ENCODE data around the gene TRIP13. TPM values are rescaled to one million over a fixed set of nuclear protein-coding genes. Genes with fewer than 3 reads are reported as not detected.

The TRIP13 gene
- total and polyA plus RNA-seq, 2 of the 4 experiments (the other 2 are of a cell fraction): 17.1 to 35.5 TPM

GRCh38 chr5:964821-965220, 72.1 kb downstream of the TRIP13 start:
- Histone ChIP-seq H4K5ac (ENCODE audit: low read depth, low read length) (no peak overlapping the region; the same call in 1 of the 2 replicates), H4K91ac (ENCODE audit: insufficient read depth, low read depth, low read length) (no peak overlapping the region), H3K56ac (ENCODE audit: extremely low read depth, insufficient read depth, low read length) (no peak overlapping the region), H2AK5ac (ENCODE audit: low read depth, low read length) (no peak overlapping the region), H2BK15ac (ENCODE audit: low read depth, low read length) (no peak overlapping the region), H3K18ac (ENCODE audit: low read depth, low read length) (no peak overlapping the region; the same call in 1 of the 2 replicates), H3K9me3 (ENCODE audit: control insufficient read depth, insufficient read depth, low read length) (peaks cover 3% of the 10 kb centered on the region; the same call in 1 of the 2 replicates), H3K27ac (ENCODE audit: insufficient read depth, low read length) (no peak overlapping the region; the same call in 1 of the 2 replicates), H3K9ac (ENCODE audit: low read depth, low read length) (no peak overlapping the region), H2AFZ (replicated peaks; ENCODE audit: low read length, poor library complexity) (no peak overlapping the region), H3K79me1 (ENCODE audit: low read depth in 1 of 2, low read length in 2 of 2) (no peaks in the 10 kb centered on the region), H2BK120ac (ENCODE audit: low read depth, low read length) (peak overlapping the region; percentile 58; the same call in 1 of the 2 replicates), H3K27me3 (ENCODE audit: control insufficient read depth, insufficient read depth, low read length) (peaks cover 65% of the 10 kb centered on the region), H3K4me3 (ENCODE audit: insufficient read depth, low read depth, low read length) (no peak overlapping the region), H2BK20ac (ENCODE audit: low read depth, low read length) (no peak overlapping the region), H3K36me3 (ENCODE audit: control insufficient read depth, insufficient read depth, low read length) (no peaks in the 10 kb centered on the region), H3K14ac (replicated peaks; ENCODE audit: low read depth, low read length) (no peak overlapping the region), H2BK5ac (ENCODE audit: low read depth, low read length, poor library complexity, severe bottlenecking) (no peak overlapping the region), H4K8ac (ENCODE audit: low read depth in 2 of 2, low read length in 2 of 2) (no peak overlapping the region), H2AK9ac (replicated peaks; ENCODE audit: low read depth, low read length, poor library complexity) (no peak overlapping the region), H4K20me1 (ENCODE audit: insufficient read depth, low read length) (0 out of 2 replicates have a peak, but pooled peaks cover 3% of the 10 kb centered on the region), H3K4me2 (ENCODE audit: low read depth, low read length) (no peak overlapping the region), H3K4me1 (ENCODE audit: control insufficient read depth, insufficient read depth, low read length) (peaks cover 18% of the 10 kb centered on the region; the same call in 1 of the 2 replicates), H3K9me1 (ENCODE audit: insufficient read depth, low read length) (no peaks in the 10 kb centered on the region), H3K23ac (ENCODE audit: low read depth, low read length) (no peak overlapping the region), H3K4ac (ENCODE audit: low read depth, low read length) (no peak overlapping the region)
- ATAC-seq (ENCODE audit: low read depth) (no peak), DNase-seq (no peak)
- in situ Hi-C loops (cut with MboI; ENCODE audit: low sequenced_read_pairs) (loop anchor here (25.0 kb wide), 1 partner anchor 822 kb away; the partner anchor contains the start of gene MRPL36), dilution Hi-C loops (cut with HindIII; ENCODE audit: low sequenced_read_pairs, unreplicated experiment) (no loop called here), intact Hi-C loops (cut with micrococcal nuclease) (no loop called here)
- POLR2A ChIA-PET (ENCODE audit: unreplicated experiment): no interaction called here
- TF ChIP-seq CEBPB (IDR thresholded peaks at IDR 0.05; ENCODE audit: low read depth, low read length) (no peak), MXI1 (IDR thresholded peaks at IDR 0.05; ENCODE audit: borderline replicate concordance, low read depth, low read length) (no peak), BHLHE40 (IDR thresholded peaks at IDR 0.05; ENCODE audit: low read depth, low read length) (no peak), POLR2A (IDR thresholded peaks at IDR 0.05; ENCODE audit: low read depth, low read length) (no peak), MAFK (IDR thresholded peaks at IDR 0.05; ENCODE audit: low read depth, low read length) (no peak), SMC3 (IDR thresholded peaks at IDR 0.05; ENCODE audit: low read depth, low read length) (no peak), NFE2L2 (IDR thresholded peaks at IDR 0.05; ENCODE audit: low read depth, low read length) (no peak), RAD21 (IDR thresholded peaks at IDR 0.05; ENCODE audit: low read length) (no peak), ELK1 (IDR thresholded peaks at IDR 0.05; ENCODE audit: borderline replicate concordance, low read depth, low read length) (no peak), MAZ (IDR thresholded peaks at IDR 0.05; ENCODE audit: borderline replicate concordance, low read depth, low read length) (no peak), RCOR1 (IDR thresholded peaks at IDR 0.05; ENCODE audit: insufficient replicate concordance, low read length) (no peak), CTCF (conservative IDR thresholded peaks at IDR 0.05; ENCODE audit: low read depth, low read length) (no peak), FOS (IDR thresholded peaks at IDR 0.05; ENCODE audit: low read depth, low read length) (no peak)
- WGBS, 2 experiments (ENCODE audit: extremely low coverage in 2 of 2, insufficient read length in 1 of 2): 100% methylated on average over 2 of the region's 10 CpGs; no CpG with 5 or more reads in 1 of the 2 experiments
- CTCF ChIA-PET: no interaction called here
- BruUV-seq (replicated peaks): no TSS peak

Data from IMR-90 (cell line).